K562 (cell line): Measurements from ENCODE around the gene CNOT4. TPM values are rescaled to one million over a fixed set of nuclear protein-coding genes. Genes with fewer than 3 reads are reported as not detected.

Experiments used
- ARHGAP35 ChIP-seq: fragments of 450-650 bp; IDR thresholded peaks from 2 replicates; pipeline ENCODE4 v1.6.1; 2018; ENCODE audit not compliant: partially characterized antibody
- ATF6 ChIP-seq: sonication (generic); formaldehyde crosslinking; IDR thresholded peaks from 2 replicates; pipeline ENCODE4 v1.4.0; 2020; ENCODE audit warnings: mild to moderate bottlenecking, missing genetic modification reagents
- BRD4 ChIP-seq: fragments of 200-600 bp; sonication (generic); IDR thresholded peaks from 2 replicates; pipeline ENCODE4 v1.6.1; 2017; ENCODE audit warnings: inconsistent platforms
- CCNT2 ChIP-seq: IDR thresholded peaks from 2 replicates; pipeline ENCODE4 v1.6.1; 2011; ENCODE audit warnings: borderline replicate concordance, low read depth, mild to moderate bottlenecking, moderate library complexity, mixed read lengths, low read length; ENCODE audit not compliant: insufficient read length; ENCODE audit errors: extremely low read depth
- CHD1 ChIP-seq: fragments of 200-600 bp; sonication (generic); IDR thresholded peaks from one replicate; pipeline ENCODE4 v1.6.1; 2012; ENCODE audit warnings: mild to moderate bottlenecking, moderate library complexity, low read length, inconsistent platforms
- CREM ChIP-seq: IDR thresholded peaks from 2 replicates; pipeline ENCODE4 v1.6.1; 2014; ENCODE audit warnings: antibody characterized with exemption, low read depth
- DEAF1 ChIP-seq: fragments of 450-650 bp; formaldehyde crosslinking; IDR thresholded peaks from 2 replicates; pipeline ENCODE4 v1.4.0; 2020; ENCODE audit warnings: mild to moderate bottlenecking, moderate library complexity
- GTF2E2 ChIP-seq: fragments of 200-800 bp; sonication (Bioruptor generic); IDR thresholded peaks from 2 replicates; pipeline ENCODE4 v1.6.1; 2016; ENCODE audit warnings: missing genetic modification characterization, missing compliant biosample characterization
- HDGF ChIP-seq: fragments of 450-650 bp; IDR thresholded peaks from 2 replicates; pipeline ENCODE4 v1.6.1; 2016
- KDM1A ChIP-seq, 2 experiments: fragments of 450-650 bp; IDR thresholded peaks; 2 replicates each; pipeline ENCODE4 v1.6.1; 2016; ENCODE audit warnings: mild to moderate bottlenecking in 2 of 2
- LEF1 ChIP-seq: fragments of 450-650 bp; IDR thresholded peaks from 2 replicates; pipeline ENCODE4 v1.6.1; 2016; ENCODE audit warnings: mild to moderate bottlenecking
- MEIS2 ChIP-seq: fragments of 450-650 bp; IDR thresholded peaks from 2 replicates; pipeline ENCODE4 v1.6.1; 2014; ENCODE audit warnings: mild to moderate bottlenecking; ENCODE audit not compliant: partially characterized antibody
- NFE2 ChIP-seq: IDR thresholded peaks from 2 replicates; pipeline ENCODE4 v1.6.1; 2014; ENCODE audit warnings: antibody characterized with exemption, low read depth
- RAD21 ChIP-seq, 2 experiments: fragments of 250-450 bp in 1 of 2; fragments of 450-650 bp in 1 of 2; sonication (Bioruptor Pico) in 1 of 2; formaldehyde crosslinking in 1 of 2; IDR thresholded peaks in 1 of 2; conservative IDR thresholded peaks in 1 of 2; 2 replicates each; pipeline versions ENCODE4 v1.4.0 to v1.8.0; 2020 to 2022; ENCODE audit warnings: mild to moderate bottlenecking in 2 of 2, moderate library complexity in 1 of 2
- SMARCA4 ChIP-seq: fragments of 450-650 bp; IDR thresholded peaks from 2 replicates; pipeline ENCODE4 v1.6.1; 2016
- SMARCA5 ChIP-seq: fragments of 450-650 bp; IDR thresholded peaks from 2 replicates; pipeline ENCODE4 v1.6.1; 2016
- ZNF224 ChIP-seq: sonication (generic); formaldehyde crosslinking; IDR thresholded peaks from 2 replicates; pipeline ENCODE4 v1.8.0; 2022; ENCODE audit warnings: mild to moderate bottlenecking, missing genetic modification reagents
- ZNF431 ChIP-seq: sonication (generic); formaldehyde crosslinking; IDR thresholded peaks from 2 replicates; pipeline ENCODE4 v1.8.0; 2022; ENCODE audit warnings: mild to moderate bottlenecking, missing genetic modification reagents
- ZNF609 ChIP-seq: sonication (generic); formaldehyde crosslinking; IDR thresholded peaks from 2 replicates; pipeline ENCODE4 v1.8.1; 2023; ENCODE audit warnings: missing genetic modification reagents, mild to moderate bottlenecking, borderline replicate concordance
- polyA plus RNA-seq, 8 experiments: library from polyadenylated mRNA; depleted of rRNA in 4 of 8; stranded (reverse) in 5 of 8; unstranded in 3 of 8; fragments of >200 nt; fragmentation: Nextera tagmentation in 2 of 8; fragmentation: Illumina TruSeq in 1 of 8; extraction: Ambion mirVana in 2 of 8; extraction: Trizol in 1 of 8; gene quantifications; 2 replicates each; pipeline versions ENCODE4 v1.2.1 to v1.2.3, GENCODE V29; 2011 to 2014; ENCODE audit warnings: inconsistent platforms in 1 of 8, missing spikeins in 1 of 8
- total RNA-seq, 7 experiments: library from RNA; depleted of rRNA in 6 of 7; stranded (reverse); fragments of >200 nt in 6 of 7; fragmentation: Illumina TruSeq in 2 of 7; extraction: Trizol in 2 of 7; gene quantifications; 2 replicates each; pipeline versions ENCODE4 v1.2.1 to v1.2.3, GENCODE V29; 2011 to 2021; ENCODE audit warnings: low replicate concordance in 1 of 7
- TF ChIP-seq, protein P1 (sequence below), 2 experiments: fragments of 450-650 bp; IDR thresholded peaks; 2 replicates each; pipeline ENCODE4 v1.6.1; 2016

CNOT4 gene
- total and polyA plus RNA-seq, 9 of the 15 experiments (the other 6 are each of a cell fraction or from before 2014, with no cell fraction given) = 8.6 to 24.1 (median 15.4) TPM

DNA sequence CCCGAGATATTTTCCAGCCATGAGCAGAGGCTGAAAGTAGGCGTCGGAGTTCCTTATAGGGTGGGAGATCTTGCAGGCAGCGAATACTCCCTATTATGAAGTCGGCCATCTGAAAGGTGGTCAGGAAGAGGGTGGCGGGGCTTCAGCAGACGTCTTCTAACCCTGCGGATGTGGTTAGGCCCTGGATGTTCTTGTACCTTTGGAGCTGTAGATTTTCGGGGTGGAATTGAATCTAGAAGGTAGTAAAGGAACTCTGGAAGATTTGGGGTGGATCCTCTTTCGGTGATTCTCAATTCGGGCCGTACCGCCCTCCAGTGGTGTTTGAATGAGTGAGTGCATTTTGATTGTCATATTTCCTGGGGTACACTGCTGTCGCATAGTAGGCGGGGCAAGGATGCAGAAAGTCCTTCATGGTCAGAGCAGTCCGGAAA, 48.5 kb upstream of the CNOT4 start (continued):
- TF ChIP-seq ZNF609 (CRISPR knock-in tag) (peak; percentile 96; the same call in 1 of the 2 replicates), HDGF (peak; percentile 77; the same call in 1 of the 2 replicates), ATF6 (CRISPR knock-in tag) (no peak; the same call in 1 of the 2 replicates), ZNF431 (peak; percentile 0; the same call in 1 of the 2 replicates), BRD4 (peak; percentile 83; the same call in 1 of the 2 replicates), CREM (peak; percentile 72), SMARCA5 (0 out of 2 replicates have a peak, but pooled peaks have one; percentile 66), NFE2 (peak; percentile 54; the same call in 1 of the 2 replicates), CHD1 (peak; percentile 79), MEIS2 (peak; percentile 69), LEF1 (0 out of 2 replicates have a peak, but pooled peaks have one; percentile 8), ARHGAP35 (peak; percentile 34), CCNT2 (no peak), RAD21 (CRISPR knock-in tag; conservative IDR thresholded peaks at IDR 0.05 in 1 of 2, IDR thresholded peaks at IDR 0.05 in 1 of 2) (peak; percentile 86 to 93), KDM1A (IDR thresholded peaks at IDR 0.05) (peak in 1 of 2 experiments; percentile 3; a peak in 1 of 4 replicates), ZNF224 (CRISPR knock-in tag) (0 out of 2 replicates have a peak, but pooled peaks have one; percentile 9), DEAF1 (peak; percentile 75), GTF2E2 (tag) (peak; percentile 98), SMARCA4 (peak; percentile 19; the same call in 1 of the 2 replicates)
- TF ChIP-seq, protein P1, sequence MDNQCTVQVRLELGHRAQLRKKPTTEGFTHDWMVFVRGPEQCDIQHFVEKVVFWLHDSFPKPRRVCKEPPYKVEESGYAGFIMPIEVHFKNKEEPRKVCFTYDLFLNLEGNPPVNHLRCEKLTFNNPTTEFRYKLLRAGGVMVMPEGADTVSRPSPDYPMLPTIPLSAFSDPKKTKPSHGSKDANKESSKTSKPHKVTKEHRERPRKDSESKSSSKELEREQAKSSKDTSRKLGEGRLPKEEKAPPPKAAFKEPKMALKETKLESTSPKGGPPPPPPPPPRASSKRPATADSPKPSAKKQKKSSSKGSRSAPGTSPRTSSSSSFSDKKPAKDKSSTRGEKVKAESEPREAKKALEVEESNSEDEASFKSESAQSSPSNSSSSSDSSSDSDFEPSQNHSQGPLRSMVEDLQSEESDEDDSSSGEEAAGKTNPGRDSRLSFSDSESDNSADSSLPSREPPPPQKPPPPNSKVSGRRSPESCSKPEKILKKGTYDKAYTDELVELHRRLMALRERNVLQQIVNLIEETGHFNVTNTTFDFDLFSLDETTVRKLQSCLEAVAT (IDR thresholded peaks at IDR 0.05) = peak; percentile 12 to 72; a peak in 1 of 4 replicates
